Activated naive CD4-positive, alpha-beta T cell treated with Interleukin-2 at 50 U/mL for 16 hours (primary cell): ENCODE data around the gene NBEA.
"Not testable (repeated sequence)": the region's sequence is repeated elsewhere in the genome, so short reads cannot be mapped to it uniquely, and the experiment has no call there.

Source experiments
- DNase-seq: peaks from one replicate; pipeline ENCODE4 v3.0.0-alpha.2; 2020

Gene NBEA

GRCh38 chr13:34964558-34964957, 22.5 kb downstream of the NBEA start:
- no peak for DNase-seq

GRCh38 chr13:34967851-34968562, 25.9 kb downstream of the NBEA start:
- no peak for DNase-seq

DNA sequence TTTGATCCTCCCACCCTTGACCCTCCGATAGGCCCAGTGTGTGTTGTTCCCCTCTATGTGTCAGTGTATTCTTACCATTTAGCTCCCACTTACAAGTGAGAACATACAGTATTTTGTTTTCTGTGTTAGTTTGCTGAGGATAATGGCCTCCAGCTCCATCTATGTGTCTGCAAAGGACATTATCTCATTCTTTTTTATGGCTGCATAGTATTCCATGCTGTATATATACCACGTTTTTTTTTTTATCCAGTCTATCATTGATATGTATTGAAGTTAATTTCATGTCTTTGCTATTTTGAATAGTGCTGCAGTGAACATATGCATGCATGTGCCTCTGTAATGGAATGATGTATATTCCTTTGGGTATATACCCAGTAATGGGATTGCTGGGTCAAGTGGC, 27.5 kb downstream of the NBEA start:
- not testable (repeated sequence) for DNase-seq

DNA sequence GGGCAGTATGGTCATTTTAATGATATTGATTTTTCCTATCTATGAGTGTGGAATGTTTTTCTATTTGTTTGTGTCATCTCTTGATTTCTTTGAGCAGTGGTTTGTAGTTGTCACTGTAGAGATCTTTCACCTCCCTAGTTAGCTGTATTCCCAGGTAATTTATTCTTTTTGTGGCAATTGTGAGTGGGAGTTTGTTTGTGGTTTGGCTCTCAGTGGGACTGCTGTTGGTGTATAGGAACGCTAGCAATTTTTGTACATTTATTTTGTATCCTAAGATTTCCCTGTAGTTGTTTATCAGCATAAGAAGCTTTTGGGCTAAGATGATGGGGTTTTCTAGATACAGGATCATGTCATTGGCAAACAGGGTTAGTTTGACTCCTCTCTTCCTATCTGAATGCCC, 28.9 kb downstream of the NBEA start:
- DNase-seq, result no peak

- no peak for DNase-seq
Measured at GRCh38 chr13:34971473-34971872, 29.4 kb downstream of the NBEA start.

DNA sequence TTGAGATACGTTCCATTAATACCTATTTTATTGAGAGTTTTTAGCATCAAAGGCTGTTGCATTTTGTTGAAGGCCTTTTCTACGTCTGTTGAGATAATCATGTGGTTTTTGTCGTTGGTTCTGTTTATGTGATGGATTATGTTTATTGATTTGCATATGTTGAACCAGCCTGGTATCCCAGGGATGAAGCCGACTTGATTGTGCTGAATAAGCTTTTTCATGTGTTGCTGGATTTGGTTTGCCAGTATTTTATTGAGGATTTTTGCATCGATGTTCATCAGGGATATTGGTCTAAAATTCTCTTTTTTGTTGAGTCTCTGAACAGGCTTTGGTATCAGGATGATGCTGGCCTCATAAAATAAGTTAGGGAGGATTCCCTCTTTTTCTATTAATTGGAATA, 43.1 kb downstream of the NBEA start:
- not testable (repeated sequence) for DNase-seq

GRCh38 chr13:34988330-34988791, 46.3 kb downstream of the NBEA start:
- no peak for DNase-seq

DNA sequence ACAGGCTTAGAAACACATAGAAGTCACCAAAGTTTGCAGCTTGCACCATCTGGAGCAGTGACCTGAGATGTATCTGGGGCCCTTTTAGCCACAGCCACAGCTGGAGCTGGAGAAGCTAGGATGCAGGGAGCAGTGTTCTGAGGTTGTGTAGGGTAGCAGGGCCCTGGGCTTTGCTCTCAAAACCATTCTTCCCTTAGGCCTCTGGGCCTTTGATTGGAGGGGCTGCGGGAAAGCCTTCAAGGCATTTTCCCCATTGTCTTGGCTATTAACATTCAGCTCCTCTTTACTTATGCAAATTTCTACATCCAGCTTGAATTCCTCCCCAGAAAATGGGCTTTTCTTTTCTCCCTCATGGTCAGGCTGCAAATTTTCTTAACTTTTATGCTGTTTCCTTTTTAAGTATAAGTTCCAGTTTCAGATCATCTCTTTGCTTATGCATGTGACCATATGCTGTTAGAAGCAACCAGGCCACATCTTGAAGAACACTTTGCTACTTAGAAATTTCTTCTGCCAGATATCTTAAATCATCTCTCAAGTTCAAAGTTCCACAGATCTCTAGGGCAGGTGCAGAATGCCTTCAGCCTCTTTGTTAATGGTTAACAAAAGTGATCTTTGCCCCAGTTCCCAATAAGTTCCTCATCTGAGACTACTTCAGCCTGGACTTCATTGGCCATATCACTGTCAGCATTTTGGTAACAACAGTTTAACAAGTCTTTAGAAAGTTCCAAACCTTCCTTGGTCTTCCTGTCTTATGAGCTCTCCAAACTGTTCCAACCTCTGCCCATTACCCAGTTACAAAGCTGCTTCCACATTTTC, 48.5 kb downstream of the NBEA start:
- DNase-seq, result no peak

DNA sequence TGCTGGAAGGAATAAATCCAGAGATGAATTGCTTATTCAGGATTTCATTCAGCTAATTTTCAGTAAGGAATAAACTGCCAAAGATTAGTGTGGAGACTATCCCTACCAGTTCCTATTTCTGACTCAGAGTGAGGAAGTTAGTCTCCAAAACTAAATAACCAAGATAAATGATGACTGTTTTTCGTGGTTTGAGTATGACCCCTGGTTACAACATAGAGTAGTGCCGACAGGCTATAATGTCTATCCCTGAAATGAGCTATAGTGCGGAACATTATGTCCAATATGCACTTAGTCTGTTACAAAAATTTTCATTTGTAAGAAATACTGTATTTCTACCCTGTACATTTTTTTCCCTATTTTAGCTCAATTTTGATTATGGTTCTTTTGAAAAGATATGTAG, 51.4 kb downstream of the NBEA start:
- no peak for DNase-seq

- DNase-seq, result not testable (repeated sequence)
Measured at GRCh38 chr13:35003734-35004133, 61.7 kb downstream of the NBEA start.

DNA sequence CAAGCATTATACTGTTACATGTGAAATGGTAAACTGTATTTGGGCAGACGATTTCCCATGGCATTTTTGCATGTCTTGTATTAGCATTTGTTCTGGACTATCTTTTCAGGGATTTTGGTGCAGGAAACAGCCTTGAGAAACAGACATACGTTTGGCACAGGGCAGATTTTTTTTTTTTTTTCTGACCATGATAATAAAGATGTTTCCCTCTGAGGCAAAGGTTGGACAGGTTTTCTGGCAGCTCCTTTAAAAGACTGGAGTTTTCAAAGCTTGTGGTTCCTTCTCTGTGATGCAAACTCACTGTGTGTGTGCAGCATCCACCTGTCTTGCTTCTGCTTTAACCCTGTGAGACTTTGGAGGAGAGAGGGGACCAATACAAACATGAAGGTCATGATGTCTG, 63.0 kb downstream of the NBEA start:
- no peak for DNase-seq

- no peak for DNase-seq
Measured at GRCh38 chr13:35014606-35015213, 72.6 kb downstream of the NBEA start.

GRCh38 chr13:35016362-35017112, 74.5 kb downstream of the NBEA start:
- no peak for DNase-seq

GRCh38 chr13:35025314-35025713, 83.2 kb downstream of the NBEA start:
- DNase-seq, result no peak

DNA sequence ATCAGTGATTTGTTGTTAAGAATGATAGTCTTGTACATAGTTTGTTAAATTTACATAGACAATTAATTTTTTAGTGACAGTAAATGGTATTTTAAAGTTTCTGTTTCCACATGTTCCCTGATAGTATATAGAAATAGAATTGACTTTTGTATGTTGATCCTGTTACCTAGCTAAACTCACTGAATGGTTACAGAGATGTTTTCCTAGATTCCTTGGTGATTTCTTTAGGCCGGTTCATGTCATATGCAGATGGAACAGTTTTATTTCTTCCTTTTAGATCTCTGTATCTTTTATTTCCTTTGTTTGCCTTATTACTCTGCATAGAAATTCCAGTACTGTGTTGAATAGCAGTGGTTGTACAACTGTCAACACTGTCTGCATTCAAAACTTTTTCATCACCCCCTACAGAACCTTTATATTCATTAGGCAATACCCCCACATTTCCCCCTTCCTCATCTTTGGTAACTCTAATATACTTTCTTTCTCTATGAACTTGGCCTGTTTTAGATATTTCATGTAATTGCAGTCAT, 86.3 kb downstream of the NBEA start:
- no peak for DNase-seq

- no peak for DNase-seq
Measured at GRCh38 chr13:35039012-35039411, 96.9 kb downstream of the NBEA start.

- no peak for DNase-seq
Measured at GRCh38 chr13:35046587-35046986, 104.5 kb downstream of the NBEA start.

- no peak for DNase-seq
Measured at GRCh38 chr13:35055705-35056104, 113.6 kb downstream of the NBEA start.

GRCh38 chr13:35057858-35058257, 115.8 kb downstream of the NBEA start:
- DNase-seq, result no peak

DNA sequence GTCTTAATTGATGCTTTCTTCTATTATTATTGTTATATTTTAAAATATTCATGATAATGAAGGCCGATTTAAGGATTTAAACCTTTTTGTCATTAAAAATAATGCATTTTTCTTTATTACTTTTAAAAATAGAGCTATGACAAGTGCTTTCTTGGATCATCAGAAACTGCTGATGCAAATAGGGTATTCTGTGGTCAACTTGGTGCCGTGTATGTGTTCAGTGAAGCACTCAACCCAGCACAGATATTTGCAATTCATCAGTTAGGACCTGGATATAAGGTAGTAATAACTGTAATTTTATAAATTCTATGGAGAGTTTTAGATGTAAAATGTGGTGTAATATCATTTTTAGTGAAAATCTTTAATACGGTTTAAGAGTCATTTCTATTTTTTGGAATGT, 116.5 kb downstream of the NBEA start:
- not testable (repeated sequence) for DNase-seq

- no peak for DNase-seq
Measured at GRCh38 chr13:35086667-35087066, 144.6 kb downstream of the NBEA start.

DNA sequence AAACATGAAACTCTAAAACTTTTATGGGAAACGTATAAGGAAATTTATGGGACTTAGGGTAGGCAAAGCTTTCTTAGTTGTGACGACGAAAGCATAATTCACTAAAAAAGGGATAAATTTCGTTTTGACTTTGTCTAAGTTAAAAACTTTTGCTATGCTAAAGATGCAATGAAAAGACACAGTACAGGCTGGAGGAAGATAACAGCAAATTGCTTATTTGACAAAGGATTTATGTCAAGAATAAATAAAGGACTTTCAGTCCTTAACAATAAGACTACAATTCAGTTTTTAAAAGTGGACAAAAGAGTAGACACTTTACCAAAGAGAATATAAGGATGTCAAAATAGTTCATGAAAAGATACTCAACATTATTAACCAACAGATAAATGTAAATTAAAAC, 150.2 kb downstream of the NBEA start:
- DNase-seq, result no peak

GRCh38 chr13:35092751-35093150, 150.7 kb downstream of the NBEA start:
- no peak for DNase-seq
